ENCODE data around the gene LAMC3.

DNA sequence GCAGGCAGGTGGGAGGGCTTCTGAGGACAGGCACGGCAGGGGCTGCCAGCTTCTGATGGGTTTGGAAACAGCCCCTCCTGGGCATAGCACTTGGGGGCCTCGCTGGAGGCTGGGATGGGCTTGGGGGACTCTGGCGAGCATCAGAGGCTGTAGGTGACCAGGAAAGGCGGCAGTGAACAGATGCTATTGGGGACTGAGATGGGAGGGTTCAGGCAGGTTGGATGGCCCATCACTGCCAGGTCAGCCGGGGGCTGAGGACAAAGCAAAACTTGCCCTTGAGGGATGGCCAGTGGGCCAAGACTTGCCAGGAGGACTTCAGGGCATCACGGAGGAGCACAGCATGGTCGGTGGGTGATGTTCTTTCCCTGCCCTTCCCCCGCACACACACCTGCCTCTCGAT, 94.0 kb downstream of the LAMC3 start:
- TF ChIP-seq EZH2 (IDR thresholded peaks at IDR 0.05; ENCODE audit: insufficient read depth, poor library complexity, severe bottlenecking) = no peak
- TF ChIP-seq EZH2phosphoT487 (IDR thresholded peaks at IDR 0.05; ENCODE audit: insufficient read depth, low read depth) = no peak
